GM10266 (cell line): ENCODE results near the gene CRYBG1.

ENCODE experiments used
- DNase-seq: peaks from one replicate; pipeline ENCODE4 v3.0.0; 2012; ENCODE audit errors: extremely low spot score
- TF ChIP-seq, protein P1 (sequence below): IDR thresholded peaks from 2 replicates; pipeline ENCODE4 v1.5.1; 2012; ENCODE audit warnings: mild to moderate bottlenecking, low read depth; ENCODE audit not compliant: control insufficient read depth, insufficient read depth; ENCODE audit errors: missing control alignments

Gene CRYBG1

DNA sequence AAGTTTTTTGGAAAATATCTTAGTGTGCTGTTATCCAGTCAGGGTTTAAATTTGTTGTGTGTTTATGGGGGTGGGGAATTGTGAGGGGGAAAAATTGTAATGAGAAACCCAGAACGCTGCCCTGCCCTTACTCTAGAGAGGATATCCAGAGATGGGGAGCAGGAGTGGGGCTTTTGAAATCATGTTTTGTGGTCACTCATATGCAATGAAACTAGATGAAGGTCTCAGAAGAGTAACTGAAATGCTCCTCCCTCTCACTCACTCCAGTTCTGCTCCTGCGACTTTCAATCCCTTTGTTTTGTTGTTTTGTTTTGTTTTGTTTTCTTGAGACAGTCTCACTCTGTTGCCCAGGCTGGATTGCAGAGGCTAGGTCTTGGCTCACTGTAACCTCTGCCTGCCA, 100.0 kb downstream of the CRYBG1 start:
- TF ChIP-seq, protein P1, sequence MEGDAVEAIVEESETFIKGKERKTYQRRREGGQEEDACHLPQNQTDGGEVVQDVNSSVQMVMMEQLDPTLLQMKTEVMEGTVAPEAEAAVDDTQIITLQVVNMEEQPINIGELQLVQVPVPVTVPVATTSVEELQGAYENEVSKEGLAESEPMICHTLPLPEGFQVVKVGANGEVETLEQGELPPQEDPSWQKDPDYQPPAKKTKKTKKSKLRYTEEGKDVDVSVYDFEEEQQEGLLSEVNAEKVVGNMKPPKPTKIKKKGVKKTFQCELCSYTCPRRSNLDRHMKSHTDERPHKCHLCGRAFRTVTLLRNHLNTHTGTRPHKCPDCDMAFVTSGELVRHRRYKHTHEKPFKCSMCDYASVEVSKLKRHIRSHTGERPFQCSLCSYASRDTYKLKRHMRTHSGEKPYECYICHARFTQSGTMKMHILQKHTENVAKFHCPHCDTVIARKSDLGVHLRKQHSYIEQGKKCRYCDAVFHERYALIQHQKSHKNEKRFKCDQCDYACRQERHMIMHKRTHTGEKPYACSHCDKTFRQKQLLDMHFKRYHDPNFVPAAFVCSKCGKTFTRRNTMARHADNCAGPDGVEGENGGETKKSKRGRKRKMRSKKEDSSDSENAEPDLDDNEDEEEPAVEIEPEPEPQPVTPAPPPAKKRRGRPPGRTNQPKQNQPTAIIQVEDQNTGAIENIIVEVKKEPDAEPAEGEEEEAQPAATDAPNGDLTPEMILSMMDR, result no peak

DNA sequence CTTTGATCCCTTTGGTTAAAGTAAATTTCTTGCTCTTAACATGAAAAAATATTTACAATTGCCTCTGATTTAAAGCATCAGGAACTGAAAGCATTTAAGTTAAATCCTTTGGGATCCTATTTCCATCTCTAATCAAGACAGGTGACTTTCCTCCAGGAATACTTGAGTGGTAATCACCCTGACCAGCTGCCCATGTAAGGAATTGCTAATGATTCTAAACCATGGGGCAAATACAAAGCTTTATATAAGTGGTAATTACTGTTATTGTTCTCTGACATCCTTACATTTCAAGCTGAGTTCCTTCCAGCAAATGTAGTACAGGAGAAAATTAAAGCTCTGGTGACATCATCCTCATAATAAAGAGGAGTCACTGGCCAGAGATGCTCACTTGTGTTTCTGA, 100.6 kb downstream of the CRYBG1 start:
- TF ChIP-seq, protein P1, result no peak
- DNase-seq, result no peak

More for the DNA sequence above, 100.0 kb downstream of the CRYBG1 start:
- no peak for DNase-seq

DNA sequence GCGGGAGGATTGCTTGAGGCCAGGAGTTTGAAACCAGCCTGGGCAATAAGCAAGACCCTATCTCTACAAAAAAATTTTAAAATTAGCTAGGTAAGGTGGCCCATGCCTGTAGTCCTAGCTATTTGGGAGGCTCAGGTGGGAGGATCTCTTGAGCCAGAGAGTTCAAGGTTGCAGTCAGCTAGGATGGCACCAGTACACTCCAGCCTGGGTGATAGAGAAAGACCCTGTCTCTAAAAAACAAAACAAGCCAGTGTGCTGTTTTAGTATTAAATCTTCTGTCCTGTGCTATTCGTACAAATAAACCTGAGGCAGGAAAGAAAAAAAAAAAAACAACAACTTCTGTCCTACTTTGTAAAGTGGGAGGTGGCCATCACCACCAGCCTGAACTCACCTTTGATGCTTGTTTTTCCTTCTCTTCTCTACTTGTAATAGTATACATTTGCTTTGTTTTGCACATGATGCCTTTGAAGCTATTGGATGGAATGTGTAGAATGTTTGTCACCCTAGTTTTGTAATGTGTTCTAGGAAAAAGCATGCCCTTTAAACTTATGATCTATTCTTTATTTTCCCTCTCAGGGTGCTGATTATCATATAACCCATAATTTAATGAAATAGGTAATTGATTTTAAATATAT, 102.5 kb downstream of the CRYBG1 start:
- TF ChIP-seq, protein P1, result no peak
- no peak for DNase-seq

DNA sequence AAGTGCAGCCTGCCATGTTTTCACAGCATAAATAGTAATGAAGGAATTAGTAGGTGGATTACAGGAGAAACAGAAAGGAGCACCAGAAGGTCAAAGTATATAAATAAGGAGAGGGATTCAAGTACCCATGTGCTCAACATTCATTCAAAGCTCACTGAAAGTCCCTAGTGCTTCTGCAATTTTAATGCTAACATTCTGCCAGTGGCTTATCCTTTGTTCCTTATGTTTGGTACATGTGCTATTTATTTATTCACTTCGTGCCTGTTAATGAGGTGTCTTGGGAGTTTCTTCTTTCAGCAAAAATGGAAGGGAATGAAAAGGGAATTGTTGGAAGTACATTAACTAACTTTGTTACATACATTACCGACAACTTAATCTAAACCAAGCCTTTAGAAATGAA, 105.7 kb downstream of the CRYBG1 start:
- TF ChIP-seq, protein P1, result no peak
- no peak for DNase-seq

DNA sequence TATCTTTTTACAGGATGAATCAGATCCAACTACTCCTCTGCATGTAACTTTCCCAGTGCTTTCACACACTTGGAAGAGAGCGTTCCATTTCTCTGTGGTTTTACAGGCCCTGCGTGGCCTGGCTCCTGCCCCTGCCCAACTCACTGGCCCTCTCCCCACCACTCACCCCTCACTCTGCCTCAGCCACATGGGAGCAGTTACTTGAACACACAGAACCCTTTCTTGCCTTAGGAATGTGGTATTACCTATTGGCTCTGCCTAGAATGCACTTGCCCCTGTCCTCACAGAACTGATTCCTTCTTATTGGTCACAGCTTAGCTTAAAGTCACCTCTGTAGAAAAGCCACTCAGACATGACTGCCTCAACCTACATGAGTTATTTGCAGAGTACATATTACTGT, 108.4 kb downstream of the CRYBG1 start:
- TF ChIP-seq, protein P1, result no peak
- no peak for DNase-seq

DNA sequence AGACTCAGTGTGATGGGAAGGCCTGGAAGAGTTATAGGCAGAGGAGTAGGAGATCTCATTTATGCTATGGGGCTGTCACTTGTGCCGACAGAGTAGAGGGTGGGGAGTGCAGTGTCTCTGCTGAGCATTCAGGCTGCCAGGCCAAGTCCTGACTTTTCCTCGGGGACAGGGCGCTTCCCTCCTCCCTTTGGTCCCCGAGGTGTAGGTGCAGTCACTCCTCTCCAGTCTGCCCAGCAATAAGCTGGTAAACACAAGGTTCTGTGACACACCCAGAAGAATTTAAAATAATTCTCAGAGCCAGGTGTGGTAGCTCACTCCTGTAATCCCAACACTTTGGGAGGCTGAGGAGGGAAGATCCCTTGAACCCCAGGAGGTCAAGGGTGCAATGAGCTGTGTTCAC, 109.4 kb downstream of the CRYBG1 start:
- TF ChIP-seq, protein P1, result no peak

DNA sequence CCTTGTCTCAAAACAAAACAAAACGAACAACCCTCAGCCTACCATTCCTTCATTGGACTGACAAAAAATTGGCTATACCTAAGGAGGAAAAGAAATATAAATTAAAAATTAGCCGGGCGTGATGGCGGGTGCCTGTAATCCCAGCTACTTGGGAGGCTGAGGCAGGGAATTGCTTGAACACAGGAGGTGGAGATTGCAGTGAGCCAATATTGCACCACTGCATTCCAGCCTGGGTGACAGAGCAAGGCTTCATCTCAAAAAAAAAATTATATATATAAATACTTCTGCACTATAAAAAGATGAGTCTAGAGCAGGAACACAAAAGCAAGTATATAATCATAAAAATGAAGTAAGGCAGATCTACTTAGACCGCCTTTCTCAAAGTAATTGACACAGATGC, 109.8 kb downstream of the CRYBG1 start:
- DNase-seq, result no peak
- TF ChIP-seq, protein P1, result no peak

More for the DNA sequence above, 109.4 kb downstream of the CRYBG1 start:
- no peak for DNase-seq
